WTC11 (cell line): ENCODE data around the gene KLF11. TPM values are rescaled to one million over a fixed set of nuclear protein-coding genes. Genes with fewer than 3 reads are reported as not detected.

Experiments used
- ATAC-seq: fragments of 200-7000 bp; cut with Tn5 transposase; 2 replicates; pipeline ENCODE4 v1.10.0; 2021; ENCODE audit warnings: mild to moderate bottlenecking, moderate library complexity
- CTCF ChIA-PET: fragments of 300-600 bp; sonication (Branson Sonifier 250); formaldehyde crosslinking; loops from one replicate; lab custom pipeline; 2021; ENCODE audit warnings: antibody characterized with exemption; lab: Charles Lee
- POLR2A ChIA-PET: fragments of 350-600 bp; sonication (Branson Sonifier 250); formaldehyde crosslinking; loops from one replicate; lab custom pipeline; 2021; ENCODE audit warnings: antibody characterized with exemption; lab: Charles Lee
- DNase-seq: peaks from one replicate; pipeline ENCODE4 v3.0.0; 2021; ENCODE audit warnings: low spot score
- H3K27ac Mint-ChIP-seq: 2 replicates; pipeline ENCODE4 v1.8.0; 2021; ENCODE audit warnings: mixed read lengths
- H3K27me3 Mint-ChIP-seq: 2 replicates; pipeline ENCODE4 v1.8.0; 2021; ENCODE audit warnings: low read depth, mild to moderate bottlenecking, moderate library complexity, mixed read lengths
- H3K36me3 Mint-ChIP-seq: 2 replicates; pipeline ENCODE4 v1.8.0; 2021; ENCODE audit warnings: mixed read lengths
- H3K4me1 Mint-ChIP-seq: 2 replicates; pipeline ENCODE4 v1.8.0; 2022; ENCODE audit warnings: mixed read lengths
- H3K4me3 Mint-ChIP-seq: 2 replicates; pipeline ENCODE4 v1.8.0; 2021; ENCODE audit warnings: mild to moderate bottlenecking, moderate library complexity, mixed read lengths
- H3K9me3 Mint-ChIP-seq: 2 replicates; pipeline ENCODE4 v1.8.0; 2021; ENCODE audit warnings: mixed read lengths
- AR ChIP-seq: fragments of 250-450 bp; sonication (Bioruptor Pico); IDR thresholded peaks from 2 replicates; pipeline ENCODE4 v1.9.0; 2021; ENCODE audit warnings: mild to moderate bottlenecking
- ATF6 ChIP-seq: sonication (generic); formaldehyde crosslinking; IDR thresholded peaks from 2 replicates; pipeline ENCODE4 v1.8.1; 2023; ENCODE audit warnings: mild to moderate bottlenecking, missing genetic modification reagents
- E2F1 ChIP-seq: sonication (generic); formaldehyde crosslinking; IDR thresholded peaks from 2 replicates; pipeline ENCODE4 v1.8.0; 2022; ENCODE audit warnings: mild to moderate bottlenecking, missing genetic modification reagents
- E2F5 ChIP-seq: sonication (generic); formaldehyde crosslinking; IDR thresholded peaks from 2 replicates; pipeline ENCODE4 v1.8.1; 2022; ENCODE audit warnings: mild to moderate bottlenecking, moderate library complexity, missing genetic modification reagents
- EMX1 ChIP-seq: fragments of 250-450 bp; sonication (Bioruptor Pico); IDR thresholded peaks from 2 replicates; pipeline ENCODE4 v1.8.0; 2021; ENCODE audit warnings: mild to moderate bottlenecking
- HMGA2 ChIP-seq: fragments of 250-450 bp; sonication (Bioruptor Pico); IDR thresholded peaks from 2 replicates; pipeline ENCODE4 v1.4.0; 2021; ENCODE audit warnings: mild to moderate bottlenecking, moderate library complexity
- HMGXB4 ChIP-seq: sonication (generic); formaldehyde crosslinking; IDR thresholded peaks from 2 replicates; pipeline ENCODE4 v1.8.1; 2023; ENCODE audit warnings: mild to moderate bottlenecking, moderate library complexity, missing genetic modification reagents
- JAZF1 ChIP-seq: fragments of 250-450 bp; sonication (Bioruptor Pico); IDR thresholded peaks from 2 replicates; pipeline ENCODE4 v1.9.0; 2021; ENCODE audit warnings: moderate library complexity, mild to moderate bottlenecking, inconsistent platforms
- JUN ChIP-seq: sonication (generic); formaldehyde crosslinking; IDR thresholded peaks from 2 replicates; pipeline ENCODE4 v1.8.0; 2023; ENCODE audit warnings: mild to moderate bottlenecking, missing genetic modification reagents
- KAT7 ChIP-seq: sonication (generic); formaldehyde crosslinking; IDR thresholded peaks from 2 replicates; pipeline ENCODE4 v1.8.1; 2023; ENCODE audit warnings: missing genetic modification reagents, mild to moderate bottlenecking, borderline replicate concordance
- MAX ChIP-seq: sonication (generic); formaldehyde crosslinking; IDR thresholded peaks from 2 replicates; pipeline ENCODE4 v1.8.0; 2022; ENCODE audit warnings: mild to moderate bottlenecking, missing genetic modification reagents
- MYBL2 ChIP-seq: sonication (generic); formaldehyde crosslinking; IDR thresholded peaks from 2 replicates; pipeline ENCODE4 v1.8.1; 2023; ENCODE audit warnings: mild to moderate bottlenecking, moderate library complexity, missing genetic modification reagents
- TEAD1 ChIP-seq: sonication (generic); formaldehyde crosslinking; IDR thresholded peaks from 2 replicates; pipeline ENCODE4 v1.8.0; 2022; ENCODE audit warnings: mild to moderate bottlenecking, missing genetic modification reagents
- ZNF423 ChIP-seq: fragments of 250-450 bp; sonication (Bioruptor Pico); IDR thresholded peaks from 2 replicates; pipeline ENCODE4 v2.1.2; 2022; ENCODE audit warnings: mild to moderate bottlenecking, moderate library complexity
- ZNF671 ChIP-seq: fragments of 250-450 bp; sonication (Bioruptor Pico); IDR thresholded peaks from 2 replicates; pipeline ENCODE4 v1.8.0; 2021; ENCODE audit warnings: mild to moderate bottlenecking
- total RNA-seq: library from RNA; stranded (reverse); gene quantifications from 3 replicates; pipeline ENCODE4 v1.2.3, GENCODE V29; 2021

KLF11 gene
- total RNA-seq, 1 experiment from 2014 or later: 8.8 TPM

GRCh38 chr2:10080536-10081304 is 37.4 kb downstream of the KLF11 start:
- ATAC-seq: peak; percentile 13
- H3K27ac Mint-ChIP-seq: no peak overlapping the region

GRCh38 chr2:10083046-10083445 is 39.7 kb downstream of the KLF11 start:
- CTCF ChIA-PET: interaction anchor here (1.0 to 2.7 kb wide), 4 partner anchors 10 to 284 kb away, joined by 3 to 10 read pairs (median 8); no protein-coding TSS in a partner anchor

More at GRCh38 chr2:10080536-10081304, 37.4 kb downstream of the KLF11 start:
- ChIA-PET POLR2A (interaction anchor here (1.0 kb wide), 1 partner anchor 11 kb away, joined by 5 read pairs; no protein-coding TSS in a partner anchor), CTCF (interaction anchor here (1.3 to 4.4 kb wide), 5 partner anchors 9 to 311 kb away, joined by 4 to 53 read pairs (median 8); no protein-coding TSS in a partner anchor)
- no peak for TF ChIP-seq ZNF671 (CRISPR knock-in tag)
- no peak for TF ChIP-seq MAX (CRISPR knock-in tag)
- TF ChIP-seq ZNF423 (CRISPR knock-in tag): no peak
- TF ChIP-seq, all 79 proteins: peak for 0
- H3K4me1 Mint-ChIP-seq: peaks cover 18% of the 10 kb centered on the region
- DNase-seq: peak; percentile 33
- H3K36me3 Mint-ChIP-seq: no peaks in the 10 kb centered on the region; the same call in 1 of the 2 replicates
- H3K4me3 Mint-ChIP-seq: peak overlapping the region; percentile 64
- H3K9me3 Mint-ChIP-seq: no peaks in the 10 kb centered on the region
- H3K27me3 Mint-ChIP-seq: peaks cover 59% of the 10 kb centered on the region

GRCh38 chr2:10083692-10084211 is 40.4 kb downstream of the KLF11 start:
- Mint-ChIP-seq H3K4me3 (no peak overlapping the region), H3K4me1 (peaks cover 18% of the 10 kb centered on the region), H3K36me3 (no peaks in the 10 kb centered on the region; the same call in 1 of the 2 replicates), H3K9me3 (no peaks in the 10 kb centered on the region), H3K27me3 (peaks cover 36% of the 10 kb centered on the region), H3K27ac (no peak overlapping the region)
- ChIA-PET POLR2A (no interaction called here), CTCF (interaction anchor here (1.0 to 5.4 kb wide), 3 partner anchors 13 to 284 kb away, joined by 3 to 37 read pairs (median 10); no protein-coding TSS in a partner anchor)
- ATAC-seq (no peak), DNase-seq (no peak)
- TF ChIP-seq E2F1 (CRISPR knock-in tag) (no peak), JUN (CRISPR knock-in tag) (no peak), HMGA2 (CRISPR knock-in tag) (no peak), EMX1 (no peak), TEAD1 (CRISPR knock-in tag) (no peak), KAT7 (no peak), AR (CRISPR knock-in tag) (no peak), ATF6 (CRISPR knock-in tag) (no peak), MYBL2 (CRISPR knock-in tag) (no peak), HMGXB4 (CRISPR knock-in tag) (no peak), JAZF1 (CRISPR knock-in tag) (no peak)

More at GRCh38 chr2:10083046-10083445, 39.7 kb downstream of the KLF11 start:
- POLR2A ChIA-PET: no interaction called here
- Mint-ChIP-seq H3K27me3 (peaks cover 43% of the 10 kb centered on the region), H3K4me3 (no peak overlapping the region), H3K9me3 (no peaks in the 10 kb centered on the region), H3K36me3 (no peaks in the 10 kb centered on the region; the same call in 1 of the 2 replicates), H3K27ac (no peak overlapping the region), H3K4me1 (peaks cover 18% of the 10 kb centered on the region)
- no peak for TF ChIP-seq E2F5 (CRISPR knock-in tag)
- DNase-seq (no peak), ATAC-seq (no peak)
